ENCODE data around the gene LRMDA. TPM values are rescaled to one million over a fixed set of nuclear protein-coding genes. Genes with fewer than 3 reads are reported as not detected.

LRMDA gene
- polyA plus RNA-seq, 2 of the 4 experiments (the other 2 are of a cell fraction): 4.6 to 5.2 TPM

GRCh38 chr10:76581506-76582256 is 1150.3 kb downstream of the LRMDA start:
- DNase-seq (ENCODE audit: low read depth in 1 of 2, low spot score in 1 of 2): no peak
- Histone ChIP-seq H3K4me1 (peaks cover 39% of the 10 kb centered on the region), H3K4me3 (no peak overlapping the region), H3K27ac (peak overlapping the region in 1 of 2 experiments; percentile 75; a peak in 4 of 6 replicates), H3K4me2 (peak overlapping the region; percentile 46), H3K9me3 (no peaks in the 10 kb centered on the region)
- TF ChIP-seq BHLHE40 (IDR thresholded peaks at IDR 0.05; ENCODE audit: low read depth, low read length): no peak
- WGBS (ENCODE audit: missing lambda C conversion rate): 75% methylated on average over 4 of the region's 4 CpGs
- CTCF ChIA-PET: no interaction called here
- no peak for FAIRE-seq
- ATAC-seq: peak in 1 of 2 experiments; percentile 49; a peak in 2 of 6 replicates
- POLR2A ChIA-PET: no interaction called here

- ChIA-PET POLR2A (no interaction called here), CTCF (no interaction called here)
- no peak for ATAC-seq
- TF ChIP-seq ZFP36 (IDR thresholded peaks at IDR 0.05; ENCODE audit: borderline replicate concordance, partially characterized antibody) (no peak), ELK1 (IDR thresholded peaks at IDR 0.05; ENCODE audit: low read depth, low read length) (no peak), ZNF302 (CRISPR knock-in tag; IDR thresholded peaks at IDR 0.05) (no peak), SREBF2 (IDR thresholded peaks at IDR 0.05) (no peak), E2F6 (IDR thresholded peaks at IDR 0.05; ENCODE audit: borderline replicate concordance, low read depth) (no peak)
- Histone ChIP-seq H3K4me1 (peaks cover 39% of the 10 kb centered on the region), H3K27ac (peak overlapping the region; percentile 12 to 75; a peak in 4 of 6 replicates), H3K4me3 (no peak overlapping the region), H3K4me2 (no peak overlapping the region; the same call in 2 of the 3 replicates), H3K9me3 (no peaks in the 10 kb centered on the region)
- FAIRE-seq: no peak
- WGBS (ENCODE audit: missing lambda C conversion rate): 72% methylated on average over 1 of the region's 1 CpG
- DNase-seq (ENCODE audit: low read depth in 1 of 2, low spot score in 1 of 2): no peak
Observed at GRCh38 chr10:76582531-76582930, 1151.1 kb downstream of the LRMDA start.

- ChIA-PET POLR2A (no interaction called here), CTCF (no interaction called here)
- Histone ChIP-seq H3K4me2 (peak overlapping the region; percentile 70), H3K4me3 (no peak overlapping the region; the same call in 2 of the 3 replicates), H3K9me3 (no peaks in the 10 kb centered on the region), H3K4me1 (peaks cover 39% of the 10 kb centered on the region), H3K27ac (peak overlapping the region; percentile 31 to 47; a peak in 4 of 6 replicates)
- ATAC-seq: peak; percentile 94 to 95
- peak; percentile 38 to 73 for DNase-seq (ENCODE audit: low read depth in 1 of 2, low spot score in 1 of 2)
- no peak for FAIRE-seq
- 0% methylated on average over 3 of the region's 3 CpGs for WGBS (ENCODE audit: missing lambda C conversion rate)
- TF ChIP-seq BHLHE40 (IDR thresholded peaks at IDR 0.05; ENCODE audit: low read depth, low read length) (no peak), RCOR1 (IDR thresholded peaks at IDR 0.05; ENCODE audit: low read depth, low read length) (no peak), SMC3 (IDR thresholded peaks at IDR 0.05) (peak; percentile 28; the same call in 1 of the 3 replicates), CHD4 (IDR thresholded peaks at IDR 0.05; ENCODE audit: borderline replicate concordance) (no peak), PBX3 (IDR thresholded peaks at IDR 0.05) (0 out of 2 replicates have a peak, but pooled peaks have one; percentile 39), JUNB (IDR thresholded peaks at IDR 0.05) (peak; percentile 85), ELK1 (IDR thresholded peaks at IDR 0.05; ENCODE audit: low read depth, low read length) (no peak), FOSL2 (IDR thresholded peaks at IDR 0.05) (peak; percentile 70), FOSL2 (CRISPR knock-in tag; IDR thresholded peaks at IDR 0.05) (peak; percentile 73), FOXS1 (CRISPR knock-in tag; IDR thresholded peaks at IDR 0.05) (peak; percentile 14; the same call in 1 of the 2 replicates), MAX (IDR thresholded peaks at IDR 0.05) (peak; percentile 44; the same call in 1 of the 2 replicates), HES2 (IDR thresholded peaks at IDR 0.05) (peak; percentile 71), BCL3 (IDR thresholded peaks at IDR 0.05) (peak; percentile 81; the same call in 2 of the 3 replicates), JUN (IDR thresholded peaks at IDR 0.05) (peak; percentile 45 to 67; a peak in 2 of 5 replicates), RAD21 (conservative IDR thresholded peaks at IDR 0.05 in 1 of 2, IDR thresholded peaks at IDR 0.05 in 1 of 2) (peak in 1 of 2 experiments; percentile 33; a peak in 2 of 5 replicates), TFCP2L1 (CRISPR knock-in tag; IDR thresholded peaks at IDR 0.05) (no peak), EP300 (IDR thresholded peaks at IDR 0.05) (peak; percentile 53 to 77; a peak in 3 of 5 replicates), GATA3 (IDR thresholded peaks at IDR 0.05; ENCODE audit: borderline replicate concordance) (peak; percentile 85; the same call in 1 of the 2 replicates), CEBPB (IDR thresholded peaks at IDR 0.05) (peak; percentile 86 to 87)
Observed at GRCh38 chr10:76583711-76584161, 1152.3 kb downstream of the LRMDA start.

Data from A549 (cell line).